ENCODE measurements around the gene BANF1. TPM values are rescaled to one million over a fixed set of nuclear protein-coding genes. Genes with fewer than 3 reads are reported as not detected.
A peak's percentile ranks its signal among the peaks of the same experiment; 100 is the strongest.
"Not testable (repeated sequence)": the region's sequence is repeated elsewhere in the genome, so short reads cannot be mapped to it uniquely, and the experiment has no call there.

BANF1 gene
- total and polyA plus RNA-seq, 2 of the 13 experiments (the other 11 are each of a cell fraction or from before 2014, with no cell fraction given), result 40.5 to 86.5 TPM

GRCh38 chr11:66022401-66023185 is 20.3 kb downstream of the BANF1 start (continued):
- TF ChIP-seq, protein P1, sequence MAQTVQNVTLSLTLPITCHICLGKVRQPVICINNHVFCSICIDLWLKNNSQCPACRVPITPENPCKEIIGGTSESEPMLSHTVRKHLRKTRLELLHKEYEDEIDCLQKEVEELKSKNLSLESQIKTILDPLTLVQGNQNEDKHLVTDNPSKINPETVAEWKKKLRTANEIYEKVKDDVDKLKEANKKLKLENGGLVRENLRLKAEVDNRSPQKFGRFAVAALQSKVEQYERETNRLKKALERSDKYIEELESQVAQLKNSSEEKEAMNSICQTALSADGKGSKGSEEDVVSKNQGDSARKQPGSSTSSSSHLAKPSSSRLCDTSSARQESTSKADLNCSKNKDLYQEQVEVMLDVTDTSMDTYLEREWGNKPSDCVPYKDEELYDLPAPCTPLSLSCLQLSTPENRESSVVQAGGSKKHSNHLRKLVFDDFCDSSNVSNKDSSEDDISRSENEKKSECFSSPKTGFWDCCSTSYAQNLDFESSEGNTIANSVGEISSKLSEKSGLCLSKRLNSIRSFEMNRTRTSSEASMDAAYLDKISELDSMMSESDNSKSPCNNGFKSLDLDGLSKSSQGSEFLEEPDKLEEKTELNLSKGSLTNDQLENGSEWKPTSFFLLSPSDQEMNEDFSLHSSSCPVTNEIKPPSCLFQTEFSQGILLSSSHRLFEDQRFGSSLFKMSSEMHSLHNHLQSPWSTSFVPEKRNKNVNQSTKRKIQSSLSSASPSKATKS (CRISPR knock-in tag; IDR thresholded peaks at IDR 0.05), result no peak

DNA sequence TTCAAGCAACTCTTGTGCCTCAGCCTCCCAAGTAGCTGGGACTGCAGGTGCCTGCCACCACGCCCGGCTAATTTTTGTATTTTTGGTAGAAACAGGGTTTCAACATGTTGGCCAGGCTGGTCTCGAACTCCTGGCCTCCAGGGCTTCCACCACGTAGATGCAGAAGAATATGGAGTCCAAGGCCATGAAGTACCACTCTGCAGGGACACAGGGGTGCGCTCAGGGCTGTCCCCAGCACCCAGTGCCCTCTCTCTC is 20.8 kb downstream of the BANF1 start:
- H3K9me3 ChIP-seq (ENCODE audit: low read length); in situ Hi-C loops (cut with HindIII; ENCODE audit: extremely low pct_ligation_motif_present, low pct_unique_long_range_greater_than_20kb); intact Hi-C loops (cut with micrococcal nuclease; ENCODE audit: unreplicated experiment); H3K36me3 ChIP-seq (replicated peaks in 1 of 2; ENCODE audit: control insufficient read depth in 1 of 2, insufficient read depth in 2 of 2, low read length in 2 of 2); ATAC-seq; H3K79me2 ChIP-seq (ENCODE audit: insufficient read depth, low read length); BruUV-seq (replicated peaks); H3K27ac ChIP-seq (ENCODE audit: extremely low read length, insufficient read depth, low read length); DNase-seq (ENCODE audit: low spot score); H2AFZ ChIP-seq (ENCODE audit: low read length); H4K20me1 ChIP-seq (ENCODE audit: insufficient read depth, low read length); FAIRE-seq: not testable (repeated sequence)
- ChIA-PET CTCF (ENCODE audit: low intra/inter-chr PET ratio, low total read pairs) (interaction anchor here (1.5 kb wide), 1 partner anchor 22 kb away, joined by 8 read pairs; no protein-coding TSS in a partner anchor), POLR2A (interaction anchor here (1.3 kb wide), 1 partner anchor 20 kb away, joined by 5 read pairs; the partner anchor contains the start of genes BANF1 and EIF1AD)
- 0 out of 2 replicates have a peak overlapping the region, but pooled peaks have one; percentile 64 for H3K9ac ChIP-seq (ENCODE audit: insufficient read depth, low read depth, low read length)
- peak overlapping the region in 1 of 3 experiments; percentile 72; a peak in 1 of 6 replicates for H3K4me3 ChIP-seq (replicated peaks in 1 of 3; ENCODE audit: insufficient read depth in 1 of 3, low read depth in 2 of 3, low read length in 3 of 3)
- H3K4me2 ChIP-seq (ENCODE audit: low read depth, low read length), result peak overlapping the region; percentile 94
- WGBS (ENCODE audit: low lambda C conversion rate), result 50% methylated on average over 2 of the region's 5 CpGs
- peaks cover 5 to 29% of the 10 kb centered on the region in 2 experiments; a peak in 3 of 5 replicates for H3K27me3 ChIP-seq (ENCODE audit: control insufficient read depth in 1 of 2, insufficient read depth in 2 of 2, low read length in 2 of 2)
- peaks cover 21% of the 10 kb centered on the region for H3K4me1 ChIP-seq (ENCODE audit: insufficient read depth, low read length)

DNA sequence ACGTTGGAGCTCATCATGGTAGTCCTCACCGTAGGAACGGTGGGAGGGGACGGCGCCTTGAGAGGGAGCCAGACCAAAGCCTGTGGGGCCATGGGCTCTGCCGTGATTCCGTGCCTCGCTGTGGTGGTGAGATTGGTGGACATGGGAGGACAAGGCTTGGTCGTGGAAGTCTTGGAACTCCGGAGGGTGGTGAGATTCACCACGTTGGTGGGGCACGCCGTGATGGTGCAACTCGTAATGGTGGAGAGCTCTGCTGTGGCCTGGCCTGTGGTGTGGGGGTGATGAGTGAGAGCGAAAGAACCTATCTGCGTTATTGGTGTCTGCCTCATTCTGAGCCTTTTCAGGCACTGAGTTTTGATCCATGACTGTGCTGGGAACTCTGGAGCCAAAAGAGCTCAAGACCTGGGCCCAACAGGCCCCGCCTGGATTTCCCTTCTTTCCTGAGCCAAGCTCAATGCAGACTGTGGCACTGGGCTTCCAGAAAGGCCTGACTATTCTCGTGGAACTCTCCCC is 23.8 kb downstream of the BANF1 start, which contains the start of gene CATSPER1:
CATSPER1 (minus strand) TSS at position 463 of the 513 bp plus-strand sequence; CDS start at position 363, 100 bp downstream.
- H2AFZ ChIP-seq (ENCODE audit: low read length), result no peak within 1 kb of the TSS
- ATAC-seq, result no peak
- BruUV-seq (replicated peaks), result no TSS peak
- WGBS (ENCODE audit: low lambda C conversion rate), result 62% methylated on average over 18 of the region's 18 CpGs
- peaks cover 2 to 27% of the 10 kb centered on the region in 2 experiments; a peak in 3 of 5 replicates for H3K27me3 ChIP-seq (ENCODE audit: control insufficient read depth in 1 of 2, insufficient read depth in 2 of 2, low read length in 2 of 2)
- FAIRE-seq, result no peak
- H3K9ac ChIP-seq (ENCODE audit: insufficient read depth, low read depth, low read length), result no peak within 1 kb of the TSS
- H4K20me1 ChIP-seq (ENCODE audit: insufficient read depth, low read length), result no peaks in the 10 kb centered on the region
- intact Hi-C loops (cut with micrococcal nuclease; ENCODE audit: unreplicated experiment), result no loop called here
- peaks cover 21% of the 10 kb centered on the region for H3K4me1 ChIP-seq (ENCODE audit: insufficient read depth, low read length)
- in situ Hi-C loops (cut with HindIII; ENCODE audit: extremely low pct_ligation_motif_present, low pct_unique_long_range_greater_than_20kb), result no loop called here
- no peaks in the 10 kb centered on the region for H3K79me2 ChIP-seq (ENCODE audit: insufficient read depth, low read length)
- ChIA-PET CTCF (ENCODE audit: low intra/inter-chr PET ratio, low total read pairs) (no interaction called here), POLR2A (interaction anchor here (1.6 kb wide), 1 partner anchor 23 kb away, joined by 3 read pairs; the partner anchor contains the start of gene BANF1)
- DNase-seq (ENCODE audit: low spot score), result no peak
- no peak within 1 kb of the TSS for H3K4me2 ChIP-seq (ENCODE audit: low read depth, low read length)
- no peaks in the 10 kb centered on the region for H3K36me3 ChIP-seq (replicated peaks in 1 of 2; ENCODE audit: control insufficient read depth in 1 of 2, insufficient read depth in 2 of 2, low read length in 2 of 2)
- H3K27ac ChIP-seq (ENCODE audit: extremely low read length, insufficient read depth, low read length), result no peak within 1 kb of the TSS
- no peaks in the 10 kb centered on the region for H3K9me3 ChIP-seq (ENCODE audit: low read length)
- no peak within 1 kb of the TSS for H3K4me3 ChIP-seq (replicated peaks in 1 of 3; ENCODE audit: insufficient read depth in 1 of 3, low read depth in 2 of 3, low read length in 3 of 3)
- TF ChIP-seq ZNF776 (CRISPR knock-in tag; IDR thresholded peaks at IDR 0.05) (no peak), ZNF33A (CRISPR knock-in tag; IDR thresholded peaks at IDR 0.05; ENCODE audit: borderline replicate concordance) (no peak), ARNT2 (CRISPR knock-in tag; IDR thresholded peaks at IDR 0.05; ENCODE audit: low read depth) (no peak), NR2F1 (CRISPR knock-in tag; IDR thresholded peaks at IDR 0.05) (no peak), ZMYM3 (CRISPR knock-in tag; IDR thresholded peaks at IDR 0.05) (no peak), KDM5B (CRISPR knock-in tag; IDR thresholded peaks at IDR 0.05; ENCODE audit: borderline replicate concordance) (no peak), ZBTB1 (CRISPR knock-in tag; IDR thresholded peaks at IDR 0.05; ENCODE audit: borderline replicate concordance) (no peak), ZNF766 (CRISPR knock-in tag; IDR thresholded peaks at IDR 0.05; ENCODE audit: borderline replicate concordance) (no peak), TOPORS (CRISPR knock-in tag; IDR thresholded peaks at IDR 0.05) (no peak), MTA3 (CRISPR knock-in tag; IDR thresholded peaks at IDR 0.05) (no peak), NR2F2 (IDR thresholded peaks at IDR 0.05; ENCODE audit: borderline replicate concordance, low read depth) (no peak)

Measured in HepG2 (cell line).